GM21737 (cell line): ENCODE measurements around the gene VAMP4.
"Not testable (repeated sequence)": the region's sequence is repeated elsewhere in the genome, so short reads cannot be mapped to it uniquely, and the experiment has no call there.

Experiments
- ATAC-seq: cut with Tn5 transposase; IDR thresholded peaks from one replicate; pipeline ENCODE4 v1.9.1; 2021; ENCODE audit warnings: mild to moderate bottlenecking, moderate library complexity; ENCODE audit not compliant: unreplicated experiment

The VAMP4 gene

GRCh38 chr1:171707583-171707982, 34.3 kb downstream of the VAMP4 start:
- ATAC-seq, result no peak

GRCh38 chr1:171702598-171702997, 39.3 kb downstream of the VAMP4 start:
- ATAC-seq, result no peak

- no peak for ATAC-seq
Measured at GRCh38 chr1:171699531-171699930, 42.3 kb downstream of the VAMP4 start.

GRCh38 chr1:171695772-171696171, 46.1 kb downstream of the VAMP4 start:
- not testable (repeated sequence) for ATAC-seq

GRCh38 chr1:171693541-171693940, 48.3 kb downstream of the VAMP4 start:
- ATAC-seq, result not testable (repeated sequence)

- ATAC-seq, result no peak
Measured at GRCh38 chr1:171683870-171684269, 58.0 kb downstream of the VAMP4 start.

GRCh38 chr1:171680339-171680738, 61.5 kb downstream of the VAMP4 start:
- ATAC-seq, result no peak

- no peak for ATAC-seq
Measured at GRCh38 chr1:171676823-171677222, 65.0 kb downstream of the VAMP4 start.

- ATAC-seq, result no peak
Measured at GRCh38 chr1:171674431-171675405, 67.1 kb downstream of the VAMP4 start.

GRCh38 chr1:171670739-171671138, 71.1 kb downstream of the VAMP4 start:
- no peak for ATAC-seq

GRCh38 chr1:171668372-171668771, 73.5 kb downstream of the VAMP4 start:
- no peak for ATAC-seq

GRCh38 chr1:171666114-171666769, 75.6 kb downstream of the VAMP4 start:
- ATAC-seq, result no peak

- ATAC-seq, result no peak
Measured at GRCh38 chr1:171664976-171665375, 76.9 kb downstream of the VAMP4 start.

GRCh38 chr1:171663854-171664575, 77.8 kb downstream of the VAMP4 start:
- no peak for ATAC-seq

GRCh38 chr1:171663036-171663853, 78.6 kb downstream of the VAMP4 start:
- no peak for ATAC-seq

- no peak for ATAC-seq
Measured at GRCh38 chr1:171661076-171661650, 80.7 kb downstream of the VAMP4 start.

GRCh38 chr1:171656206-171656605, 85.7 kb downstream of the VAMP4 start:
- ATAC-seq, result not testable (repeated sequence)

- ATAC-seq, result no peak
Measured at GRCh38 chr1:171655746-171656116, 86.1 kb downstream of the VAMP4 start.

- no peak for ATAC-seq
Measured at GRCh38 chr1:171654942-171655745, 86.7 kb downstream of the VAMP4 start.
